SK-N-SH (cell line): ENCODE measurements around the gene CUBN.

Experiments
- EP300 ChIP-seq, 2 experiments: IDR thresholded peaks; 2 replicates each; pipeline versions ENCODE4 v1.4.0 to v1.6.1; 2012; ENCODE audit warnings: borderline replicate concordance in 1 of 2, low read depth in 1 of 2, low read length in 1 of 2
- EZH2phosphoT487 ChIP-seq: fragments of 200-600 bp; sonication (generic); IDR thresholded peaks from 2 replicates; pipeline ENCODE4 v1.6.1; 2017; ENCODE audit warnings: low read depth, mixed run types, mild to moderate bottlenecking, antibody characterized with exemption, moderate library complexity, borderline replicate concordance
- FOXJ3 ChIP-seq: sonication (generic); formaldehyde crosslinking; IDR thresholded peaks from 2 replicates; pipeline ENCODE4 v1.5.1; 2020; ENCODE audit warnings: mild to moderate bottlenecking, missing genetic modification reagents
- GABPA ChIP-seq: IDR thresholded peaks from 2 replicates; pipeline ENCODE4 v1.4.0; 2012; ENCODE audit warnings: low read depth, mild to moderate bottlenecking
- MAX ChIP-seq: IDR thresholded peaks from 2 replicates; pipeline ENCODE4 v1.4.0; 2012; ENCODE audit warnings: low read depth
- MEF2A ChIP-seq: IDR thresholded peaks from 2 replicates; pipeline ENCODE4 v1.4.0; 2012; ENCODE audit warnings: low read depth, borderline replicate concordance
- MXI1 ChIP-seq: IDR thresholded peaks from 2 replicates; pipeline ENCODE4 v1.6.1; 2012; ENCODE audit warnings: mild to moderate bottlenecking, low read depth, low read length, improper control_type of control experiment
- NFIC ChIP-seq: IDR thresholded peaks from 2 replicates; pipeline ENCODE4 v1.4.0; 2012; ENCODE audit warnings: borderline replicate concordance
- POLR2AphosphoS5 ChIP-seq: IDR thresholded peaks from 2 replicates; pipeline ENCODE4 v1.6.1; 2012; ENCODE audit warnings: low read depth, low read length
- REST ChIP-seq: IDR thresholded peaks from 2 replicates; pipeline ENCODE4 v1.6.1; 2012; ENCODE audit warnings: mild to moderate bottlenecking, low read depth, low read length, moderate library complexity
- TCF12 ChIP-seq: IDR thresholded peaks from 2 replicates; pipeline ENCODE4 v1.4.0; 2012
- TF ChIP-seq, protein P1 (sequence below): fragments of 200-600 bp; sonication (generic); IDR thresholded peaks from 2 replicates; pipeline ENCODE4 v1.6.1; 2017; ENCODE audit warnings: antibody characterized with exemption, mild to moderate bottlenecking, moderate library complexity
- TF ChIP-seq, protein P2 (sequence below): fragments of 150-350 bp; IDR thresholded peaks from 2 replicates; pipeline ENCODE4 v1.6.1; 2017; ENCODE audit warnings: antibody characterized with exemption, low read length, low read depth, borderline replicate concordance

- TF ChIP-seq GABPA = no peak
- no peak for TF ChIP-seq REST
- TF ChIP-seq MAX = no peak
- TF ChIP-seq, protein P1, sequence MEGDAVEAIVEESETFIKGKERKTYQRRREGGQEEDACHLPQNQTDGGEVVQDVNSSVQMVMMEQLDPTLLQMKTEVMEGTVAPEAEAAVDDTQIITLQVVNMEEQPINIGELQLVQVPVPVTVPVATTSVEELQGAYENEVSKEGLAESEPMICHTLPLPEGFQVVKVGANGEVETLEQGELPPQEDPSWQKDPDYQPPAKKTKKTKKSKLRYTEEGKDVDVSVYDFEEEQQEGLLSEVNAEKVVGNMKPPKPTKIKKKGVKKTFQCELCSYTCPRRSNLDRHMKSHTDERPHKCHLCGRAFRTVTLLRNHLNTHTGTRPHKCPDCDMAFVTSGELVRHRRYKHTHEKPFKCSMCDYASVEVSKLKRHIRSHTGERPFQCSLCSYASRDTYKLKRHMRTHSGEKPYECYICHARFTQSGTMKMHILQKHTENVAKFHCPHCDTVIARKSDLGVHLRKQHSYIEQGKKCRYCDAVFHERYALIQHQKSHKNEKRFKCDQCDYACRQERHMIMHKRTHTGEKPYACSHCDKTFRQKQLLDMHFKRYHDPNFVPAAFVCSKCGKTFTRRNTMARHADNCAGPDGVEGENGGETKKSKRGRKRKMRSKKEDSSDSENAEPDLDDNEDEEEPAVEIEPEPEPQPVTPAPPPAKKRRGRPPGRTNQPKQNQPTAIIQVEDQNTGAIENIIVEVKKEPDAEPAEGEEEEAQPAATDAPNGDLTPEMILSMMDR = no peak
- no peak for TF ChIP-seq EZH2phosphoT487
- TF ChIP-seq, protein P2, sequence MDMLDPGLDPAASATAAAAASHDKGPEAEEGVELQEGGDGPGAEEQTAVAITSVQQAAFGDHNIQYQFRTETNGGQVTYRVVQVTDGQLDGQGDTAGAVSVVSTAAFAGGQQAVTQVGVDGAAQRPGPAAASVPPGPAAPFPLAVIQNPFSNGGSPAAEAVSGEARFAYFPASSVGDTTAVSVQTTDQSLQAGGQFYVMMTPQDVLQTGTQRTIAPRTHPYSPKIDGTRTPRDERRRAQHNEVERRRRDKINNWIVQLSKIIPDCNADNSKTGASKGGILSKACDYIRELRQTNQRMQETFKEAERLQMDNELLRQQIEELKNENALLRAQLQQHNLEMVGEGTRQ = no peak
- TF ChIP-seq POLR2AphosphoS5 = no peak
- no peak for TF ChIP-seq MXI1
- TF ChIP-seq EP300 (IDR thresholded peaks at IDR 0.05; ENCODE audit: borderline replicate concordance in 1 of 2, low read depth in 1 of 2, low read length in 1 of 2) = no peak
- no peak for TF ChIP-seq TCF12
- no peak for TF ChIP-seq MEF2A
- no peak for TF ChIP-seq NFIC
- TF ChIP-seq FOXJ3 = no peak
These were observed 224.3 kb downstream of the CUBN start for GRCh38 chr10:16905320-16905719.
